Measurements from ENCODE around the gene MTMR2. TPM values are rescaled to one million over a fixed set of nuclear protein-coding genes. Genes with fewer than 3 reads are reported as not detected.

Gene MTMR2
- total RNA-seq, 2 experiments from 2014 or later = 32.5 to 34.6 TPM

DNA sequence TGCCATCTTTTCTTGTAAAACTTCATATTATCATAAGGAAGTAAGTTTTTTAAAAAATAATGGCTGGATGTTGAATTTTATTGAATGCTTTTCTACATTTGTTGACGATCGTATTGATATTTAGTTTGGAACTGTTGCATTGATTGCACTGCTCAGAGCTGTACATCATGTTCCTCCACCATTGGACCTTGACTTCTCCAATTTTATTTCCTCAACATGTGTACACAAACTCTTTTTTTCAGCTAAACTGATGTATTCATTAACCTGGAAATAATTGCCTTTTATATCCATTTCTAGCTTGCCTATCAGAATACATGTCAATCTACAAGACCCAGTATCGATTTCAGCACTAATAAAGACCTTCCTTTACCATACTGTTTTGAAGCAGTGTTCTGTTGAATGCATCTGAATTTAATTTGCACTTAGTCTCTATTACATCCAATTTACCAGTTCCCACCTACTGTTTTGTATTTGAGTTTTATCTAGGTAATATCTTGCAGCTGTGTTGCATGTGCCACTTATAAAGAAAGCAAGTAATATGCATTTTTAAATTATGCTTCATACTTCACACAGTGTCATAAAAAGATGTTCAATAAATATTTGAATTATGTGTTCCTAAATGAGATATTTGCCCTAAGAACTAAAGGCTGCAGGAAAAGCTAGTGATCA is 128.1 kb downstream of the MTMR2 start:
- H3K4me1 Mint-ChIP-seq (ENCODE audit: low read depth) = peaks cover 39% of the 10 kb centered on the region
- intact Hi-C loops (cut with micrococcal nuclease) = no loop called here
- DNase-seq = no peak
- CTCF ChIA-PET = no interaction called here
- H3K36me3 Mint-ChIP-seq (ENCODE audit: low read depth) = peaks cover 26% of the 10 kb centered on the region
- no peaks in the 10 kb centered on the region for H3K27me3 Mint-ChIP-seq (ENCODE audit: low read depth)
- H3K9me3 Mint-ChIP-seq = no peaks in the 10 kb centered on the region
- H3K27ac Mint-ChIP-seq = no peak overlapping the region
- no peak overlapping the region for H3K4me3 Mint-ChIP-seq

DNA sequence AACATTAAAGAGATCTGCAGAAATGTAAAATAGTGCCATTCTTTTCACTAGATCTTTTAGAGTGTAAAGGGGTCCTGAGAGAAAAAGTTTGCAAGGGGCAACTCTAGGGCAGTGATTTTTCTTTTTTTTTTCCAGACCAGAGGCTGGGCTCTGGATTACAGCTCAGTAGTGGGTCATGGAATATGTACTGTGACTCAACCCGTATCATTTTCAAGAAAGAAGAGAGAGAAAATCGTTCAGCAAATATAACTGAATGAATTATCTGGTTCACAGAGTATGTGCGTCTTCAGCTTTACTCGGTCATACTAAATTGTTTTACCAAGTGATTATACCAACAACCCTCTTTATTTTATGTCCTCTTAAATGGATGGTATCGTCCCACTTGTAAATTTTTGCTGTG is 129.8 kb downstream of the MTMR2 start:
- intact Hi-C loops (cut with micrococcal nuclease) = no loop called here
- Mint-ChIP-seq H3K36me3 (ENCODE audit: low read depth) (peaks cover 16% of the 10 kb centered on the region), H3K27me3 (ENCODE audit: low read depth) (no peaks in the 10 kb centered on the region), H3K27ac (no peak overlapping the region), H3K4me1 (ENCODE audit: low read depth) (peaks cover 39% of the 10 kb centered on the region), H3K4me3 (no peak overlapping the region), H3K9me3 (no peaks in the 10 kb centered on the region)
- CTCF ChIA-PET = no interaction called here
- no peak for DNase-seq

DNA sequence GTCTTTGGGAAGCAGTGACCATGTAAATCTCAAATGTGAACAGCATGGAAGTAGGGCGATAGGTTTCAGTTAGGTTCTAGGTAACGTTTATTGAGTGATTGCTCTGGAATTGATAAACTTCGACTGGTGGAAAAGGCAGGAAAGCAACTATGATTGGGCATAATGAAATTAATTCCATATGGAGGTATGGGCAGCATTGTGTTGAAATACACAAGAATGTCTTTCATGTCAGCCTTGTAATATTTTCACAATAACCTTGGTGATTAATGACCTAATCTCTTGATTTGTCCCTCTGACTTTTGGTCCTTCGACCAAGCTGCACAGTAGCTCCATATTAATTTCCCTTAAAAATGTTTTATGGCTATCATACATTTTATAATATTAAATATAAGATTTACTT is 130.8 kb downstream of the MTMR2 start:
- no peaks in the 10 kb centered on the region for H3K9me3 Mint-ChIP-seq
- intact Hi-C loops (cut with micrococcal nuclease) = no loop called here
- H3K4me3 Mint-ChIP-seq = no peak overlapping the region
- H3K27ac Mint-ChIP-seq = no peak overlapping the region
- peaks cover 46% of the 10 kb centered on the region for H3K4me1 Mint-ChIP-seq (ENCODE audit: low read depth)
- CTCF ChIA-PET = interaction anchor here (0.6 to 1.0 kb wide), 4 partner anchors 20 to 596 kb away, joined by 3 to 8 read pairs (median 3); partner anchors contain the start of genes CCDC82 and JRKL
- DNase-seq = no peak
- H3K27me3 Mint-ChIP-seq (ENCODE audit: low read depth) = no peaks in the 10 kb centered on the region
- peaks cover 24% of the 10 kb centered on the region for H3K36me3 Mint-ChIP-seq (ENCODE audit: low read depth)

DNA sequence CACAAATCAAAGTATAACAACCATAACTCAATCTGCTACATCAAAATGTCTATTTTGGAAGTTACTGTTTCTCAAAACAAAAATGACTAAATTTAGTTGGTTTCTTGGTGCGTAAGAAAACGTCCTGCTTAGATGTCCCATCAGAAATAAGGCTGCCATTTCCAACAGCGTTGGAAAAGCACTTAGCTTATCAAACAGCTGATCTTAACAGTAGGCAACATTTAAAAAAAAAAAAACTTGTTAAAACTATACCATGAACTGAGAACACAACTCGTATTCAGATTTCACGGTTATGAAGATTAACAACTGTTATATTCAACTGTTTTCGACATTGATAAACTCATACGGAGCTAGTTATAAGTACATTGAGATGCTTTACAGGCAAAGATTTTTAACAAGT is 131.2 kb downstream of the MTMR2 start:
- CTCF ChIA-PET = interaction anchor here (0.6 to 1.0 kb wide), 5 partner anchors 21 to 603 kb away, joined by 3 to 8 read pairs (median 3); partner anchors contain the start of genes CCDC82 and JRKL
- Mint-ChIP-seq H3K27me3 (ENCODE audit: low read depth) (no peaks in the 10 kb centered on the region), H3K4me3 (no peak overlapping the region), H3K9me3 (no peaks in the 10 kb centered on the region), H3K4me1 (ENCODE audit: low read depth) (peaks cover 50% of the 10 kb centered on the region), H3K27ac (no peak overlapping the region), H3K36me3 (ENCODE audit: low read depth) (peaks cover 28% of the 10 kb centered on the region)
- no peak for DNase-seq
- intact Hi-C loops (cut with micrococcal nuclease) = no loop called here

DNA sequence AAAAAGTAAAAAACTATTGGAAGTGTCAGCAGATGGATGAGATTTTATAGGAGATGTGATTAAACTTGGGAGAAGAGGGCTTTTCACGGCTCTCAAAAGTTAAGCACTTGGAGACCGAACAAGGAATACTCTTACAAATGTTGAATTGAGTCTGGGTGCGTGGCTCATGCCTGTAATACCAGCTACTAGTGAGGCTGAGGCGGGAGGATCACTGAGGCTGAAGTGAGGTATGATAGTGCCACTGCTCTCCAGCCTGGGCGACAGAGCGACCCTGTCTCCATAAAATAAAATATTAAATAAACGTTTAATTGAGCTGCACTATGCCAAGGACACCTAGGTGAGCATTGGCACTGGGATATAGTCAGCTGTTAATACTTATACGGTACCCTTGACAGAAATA is 131.7 kb downstream of the MTMR2 start:
- Mint-ChIP-seq H3K4me3 (peak overlapping the region; percentile 99), H3K27ac (no peak overlapping the region), H3K4me1 (ENCODE audit: low read depth) (peaks cover 53% of the 10 kb centered on the region), H3K27me3 (ENCODE audit: low read depth) (no peaks in the 10 kb centered on the region), H3K9me3 (no peaks in the 10 kb centered on the region), H3K36me3 (ENCODE audit: low read depth) (peaks cover 29% of the 10 kb centered on the region)
- CTCF ChIA-PET = interaction anchor here (0.6 to 1.6 kb wide), 5 partner anchors 42 to 634 kb away, joined by 3 to 8 read pairs (median 4); partner anchors contain the start of genes CCDC82 and JRKL
- intact Hi-C loops (cut with micrococcal nuclease) = no loop called here
- no peak for DNase-seq

DNA sequence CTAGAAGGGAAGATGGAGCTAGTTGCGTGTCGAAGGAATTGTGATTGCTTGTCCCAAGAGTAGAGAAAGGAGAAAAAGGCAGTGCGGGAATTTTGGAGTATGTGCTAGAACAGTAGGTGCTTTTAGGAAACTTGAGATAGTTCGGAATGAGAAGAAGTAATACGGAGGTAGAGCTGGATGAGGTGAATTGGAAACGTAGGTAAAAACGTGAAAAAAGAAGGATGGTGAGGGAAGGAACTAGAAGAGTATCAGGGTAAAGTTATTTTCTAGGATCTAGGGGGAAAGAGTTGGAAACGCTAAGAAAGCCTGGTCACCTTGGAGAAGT is 132.2 kb downstream of the MTMR2 start:
- peaks cover 31% of the 10 kb centered on the region for H3K36me3 Mint-ChIP-seq (ENCODE audit: low read depth)
- peaks cover 55% of the 10 kb centered on the region for H3K4me1 Mint-ChIP-seq (ENCODE audit: low read depth)
- H3K27me3 Mint-ChIP-seq (ENCODE audit: low read depth) = no peaks in the 10 kb centered on the region
- peak overlapping the region; percentile 99 for H3K4me3 Mint-ChIP-seq
- H3K27ac Mint-ChIP-seq = peak overlapping the region; percentile 100
- CTCF ChIA-PET = interaction anchor here (0.6 to 1.6 kb wide), 2 partner anchors 108 to 634 kb away, joined by 4 to 5 read pairs; no protein-coding TSS in a partner anchor
- intact Hi-C loops (cut with micrococcal nuclease) = no loop called here
- H3K9me3 Mint-ChIP-seq = no peaks in the 10 kb centered on the region
- DNase-seq = no peak

DNA sequence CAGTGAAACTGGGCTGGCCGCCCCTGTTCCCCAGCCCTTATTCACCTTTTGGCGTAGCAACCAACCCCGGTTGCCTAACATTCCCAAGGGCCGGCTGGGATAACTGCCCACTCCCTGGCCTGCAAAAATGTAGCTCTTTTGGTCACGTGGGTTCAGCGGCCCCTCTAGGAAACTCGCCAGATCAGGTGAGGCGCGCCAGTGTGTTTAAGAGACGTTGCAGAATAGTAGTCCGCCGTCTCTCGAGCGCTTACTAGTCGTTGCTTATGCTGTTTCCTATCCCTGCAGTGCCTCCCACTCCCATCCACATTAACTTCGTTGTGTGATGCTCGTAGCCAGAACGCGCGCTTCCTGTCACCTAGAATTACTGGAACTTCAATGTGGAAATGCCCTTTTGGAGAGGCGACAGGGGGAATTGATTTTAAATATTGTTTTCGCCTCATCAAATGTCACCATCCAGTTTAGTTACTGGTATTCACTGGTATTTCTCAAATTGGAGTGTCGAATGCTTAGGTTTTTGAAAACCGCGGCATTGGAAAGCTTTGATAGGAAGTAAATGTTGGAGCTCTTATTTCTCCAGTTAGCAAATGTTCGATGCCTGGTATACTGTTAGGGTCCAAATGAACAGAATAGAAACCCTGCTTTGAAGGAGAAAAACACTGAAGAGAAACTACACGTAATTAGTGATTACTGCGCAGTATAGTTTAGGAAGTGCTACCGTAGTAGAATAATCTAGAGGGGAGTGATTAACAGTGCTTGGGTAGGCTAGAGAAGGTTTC is 132.8 kb downstream of the MTMR2 start:
- Mint-ChIP-seq H3K4me3 (peak overlapping the region; percentile 99), H3K4me1 (ENCODE audit: low read depth) (peaks cover 55% of the 10 kb centered on the region), H3K27me3 (ENCODE audit: low read depth) (no peaks in the 10 kb centered on the region), H3K36me3 (ENCODE audit: low read depth) (peaks cover 36% of the 10 kb centered on the region), H3K9me3 (no peaks in the 10 kb centered on the region), H3K27ac (peak overlapping the region; percentile 100)
- peak; percentile 75 for DNase-seq
- intact Hi-C loops (cut with micrococcal nuclease) = loop anchor here (1.0 kb wide), 5 partner anchors 537 to 818 kb away; partner anchors contain the start of genes CCDC82, CWC15, KDM4D and MAML2
- CTCF ChIA-PET = interaction anchor here (0.6 to 1.7 kb wide), 4 partner anchors 58 to 635 kb away, joined by 3 to 5 read pairs (median 4); no protein-coding TSS in a partner anchor

DNA sequence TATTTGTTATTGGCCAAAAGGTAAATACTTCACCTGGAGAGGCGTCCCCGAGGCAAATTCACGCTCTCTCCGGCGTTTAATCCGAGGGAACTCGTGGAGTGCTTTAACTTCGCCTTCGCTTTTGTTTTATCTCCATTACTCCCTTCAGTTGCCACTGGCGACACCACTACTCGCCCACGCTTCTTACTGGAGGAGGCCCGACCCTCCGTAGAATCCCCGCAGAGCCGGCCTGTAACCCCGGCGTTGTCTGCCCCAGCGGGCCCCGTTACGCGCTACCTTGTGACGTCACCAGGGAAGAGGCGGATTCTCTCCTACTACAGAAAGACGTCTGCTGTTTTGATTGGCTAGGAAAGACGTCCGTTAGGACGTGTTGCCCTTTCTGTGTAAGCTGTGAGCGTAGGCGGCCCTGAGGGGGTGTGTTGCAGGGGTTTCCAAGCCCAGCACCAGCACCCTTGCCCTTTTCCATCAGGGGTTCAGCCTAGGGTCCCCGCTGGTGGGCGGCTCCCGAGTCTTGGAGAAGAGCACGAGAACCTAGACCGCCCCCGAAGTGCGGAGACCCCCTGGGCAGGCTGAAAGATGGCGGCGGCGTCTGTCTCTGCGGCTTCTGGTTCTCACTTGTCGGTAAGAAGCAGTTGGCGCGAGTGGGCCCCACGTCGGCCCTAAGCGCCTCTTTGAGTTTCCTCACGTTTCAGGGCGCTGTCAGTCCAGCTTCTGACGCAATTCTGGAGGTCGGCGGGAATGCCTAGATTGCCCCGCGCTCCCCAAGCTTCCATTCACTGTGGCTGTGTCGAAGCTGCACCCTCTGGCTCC is 133.6 kb downstream of the MTMR2 start, which contains the start of gene CEP57:
CEP57 (plus strand) TSS at position 376 of the 810 bp plus-strand sequence; CDS start at position 577, 201 bp downstream.
- Mint-ChIP-seq H3K36me3 (ENCODE audit: low read depth) (peaks cover 42% of the 10 kb centered on the region), H3K27me3 (ENCODE audit: low read depth) (no peaks in the 10 kb centered on the region), H3K9me3 (no peaks in the 10 kb centered on the region), H3K4me3 (peak within 1 kb of the TSS; percentile 99), H3K27ac (peak within 1 kb of the TSS; percentile 100), H3K4me1 (ENCODE audit: low read depth) (peaks cover 56% of the 10 kb centered on the region)
- CTCF ChIA-PET = interaction anchor here (0.9 to 1.8 kb wide), 6 partner anchors 59 to 636 kb away, joined by 3 to 5 read pairs (median 4); partner anchors contain the start of gene MAML2
- peak; percentile 98 for DNase-seq
- intact Hi-C loops (cut with micrococcal nuclease) = loop anchor here (1.0 kb wide), 5 partner anchors 536 to 817 kb away; partner anchors contain the start of genes CCDC82, CWC15, KDM4D and MAML2

DNA sequence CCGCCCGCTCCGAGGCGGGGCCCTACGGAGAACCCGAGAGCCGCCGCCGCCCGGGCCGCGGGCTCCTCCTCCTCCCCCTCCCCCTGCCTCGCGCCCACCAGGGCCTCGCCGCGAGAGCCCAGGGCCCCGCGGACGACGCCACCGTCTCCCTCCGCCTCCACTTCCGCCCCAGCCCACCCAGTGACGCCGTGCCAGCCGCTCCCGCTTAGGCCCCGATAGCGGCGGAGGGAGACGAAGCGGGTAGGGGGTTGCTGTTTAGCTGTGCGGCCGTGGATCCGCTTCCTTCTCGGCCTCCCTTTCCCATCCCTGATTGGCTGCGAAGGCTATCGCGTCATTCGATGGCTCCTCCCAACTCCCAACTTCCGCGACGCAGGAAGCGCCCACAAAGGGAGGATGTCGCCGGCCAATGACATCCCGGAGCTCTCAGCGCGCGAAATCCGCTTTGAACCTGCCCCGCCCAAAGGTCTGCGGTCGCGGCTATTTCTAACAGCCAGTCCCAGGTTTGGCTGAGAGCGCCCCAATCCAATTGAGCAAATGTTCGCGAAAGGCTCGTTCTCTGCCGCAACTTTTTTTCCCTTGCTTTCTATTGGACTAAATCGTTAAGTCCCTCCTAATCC is 134.3 kb downstream of the MTMR2 start, which contains the start of gene FAM76B:
FAM76B (minus strand) TSS at position 277 of the 617 bp plus-strand sequence. CDS start 304 bp downstream, outside the sequence.
- Mint-ChIP-seq H3K4me1 (ENCODE audit: low read depth) (peaks cover 53% of the 10 kb centered on the region), H3K36me3 (ENCODE audit: low read depth) (peaks cover 44% of the 10 kb centered on the region), H3K27ac (peak within 1 kb of the TSS; percentile 100), H3K4me3 (peak within 1 kb of the TSS; percentile 99), H3K9me3 (no peaks in the 10 kb centered on the region), H3K27me3 (ENCODE audit: low read depth) (no peaks in the 10 kb centered on the region)
- intact Hi-C loops (cut with micrococcal nuclease) = loop anchor here (1.0 to 5.0 kb wide), 12 partner anchors 135 to 1297 kb away; partner anchors contain the start of genes ANKRD49, CCDC82, CWC15 and FUT4
- peak; percentile 99 for DNase-seq
- CTCF ChIA-PET = interaction anchor here (0.8 to 1.8 kb wide), 6 partner anchors 17 to 636 kb away, joined by 3 to 4 read pairs (median 4); partner anchors contain the start of gene MAML2

DNA sequence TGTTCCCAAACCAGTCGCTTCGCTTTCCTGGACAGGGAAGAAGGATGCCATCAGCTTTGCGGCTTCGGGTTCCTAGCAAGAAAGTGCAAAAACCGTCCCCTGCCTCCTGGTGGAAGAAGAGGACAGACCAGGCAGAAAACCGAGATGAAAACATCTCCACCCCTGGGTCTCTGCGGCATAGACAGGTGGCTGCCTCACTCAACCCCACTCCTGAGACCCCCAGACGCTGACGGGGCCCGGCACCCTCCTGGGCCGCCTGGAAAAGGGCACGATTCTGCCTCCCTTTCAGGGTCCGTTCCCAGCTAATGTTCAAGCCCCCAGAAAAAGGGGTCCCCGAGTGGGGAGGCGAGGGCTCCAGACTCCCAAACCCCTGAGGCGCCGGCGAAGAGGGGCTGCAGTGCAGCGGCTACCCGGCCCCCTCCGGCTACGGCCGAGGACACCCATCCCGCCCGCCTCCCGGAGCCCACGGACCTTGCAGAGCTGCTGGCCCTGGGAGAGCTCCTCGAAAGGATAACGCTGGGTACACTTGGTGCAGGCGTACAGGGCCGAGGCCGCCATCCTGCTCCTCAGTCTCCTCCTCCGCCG is 134.9 kb downstream of the MTMR2 start:
- Mint-ChIP-seq H3K9me3 (no peaks in the 10 kb centered on the region), H3K27me3 (ENCODE audit: low read depth) (no peaks in the 10 kb centered on the region), H3K27ac (peak overlapping the region; percentile 100), H3K4me1 (ENCODE audit: low read depth) (peaks cover 49% of the 10 kb centered on the region), H3K36me3 (ENCODE audit: low read depth) (peaks cover 46% of the 10 kb centered on the region), H3K4me3 (peak overlapping the region; percentile 99)
- CTCF ChIA-PET = interaction anchor here (0.7 to 1.8 kb wide), 6 partner anchors 16 to 636 kb away, joined by 3 to 4 read pairs (median 3); partner anchors contain the start of gene MAML2
- intact Hi-C loops (cut with micrococcal nuclease) = loop anchor here (1.0 to 5.0 kb wide), 7 partner anchors 135 to 1297 kb away; partner anchors contain the start of genes ANKRD49, FUT4, MRE11 and MTMR2
- DNase-seq = peak; percentile 28
